Stimulated activated CD4-positive, alpha-beta T cell treated with anti-CD3 and anti-CD28 coated beads, Interleukin-15, amount 100 ng/mL, for 48 hours (primary cell): Measurements from ENCODE around the gene XPR1.
"Not testable (repeated sequence)": the region's sequence is repeated elsewhere in the genome, so short reads cannot be mapped to it uniquely, and the experiment has no call there.

Experiments
- DNase-seq, 2 donors: peaks; one replicate each; pipeline ENCODE4 v3.0.0-alpha.2; 2020; ENCODE audit warnings: low read depth in 2 of 2

XPR1 gene

GRCh38 chr1:180722586-180722985, 90.8 kb downstream of the XPR1 start:
- no peak for DNase-seq

GRCh38 chr1:180724055-180724454, 92.2 kb downstream of the XPR1 start:
- no peak for DNase-seq

GRCh38 chr1:180726024-180726423, 94.2 kb downstream of the XPR1 start:
- not testable (repeated sequence) for DNase-seq

DNA sequence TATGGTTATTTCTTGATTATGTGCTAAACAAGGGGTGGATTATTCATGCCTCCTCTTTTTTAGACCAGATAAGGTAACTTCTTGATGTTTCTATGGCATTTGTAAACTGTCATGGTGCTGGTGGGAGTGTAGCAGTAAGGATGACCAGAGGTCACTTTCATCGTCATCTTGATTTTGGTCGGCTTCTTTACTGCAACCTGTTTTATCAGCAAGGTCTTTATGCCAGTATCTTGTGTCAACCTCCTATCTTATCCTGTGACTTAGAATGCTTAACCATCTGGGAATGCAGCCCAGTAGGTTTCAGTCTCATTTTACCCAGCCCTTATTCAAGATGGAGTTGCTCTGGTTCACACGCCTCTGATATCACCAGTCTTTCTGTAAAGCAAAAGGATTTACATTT, 95.9 kb downstream of the XPR1 start:
- DNase-seq, result not testable (repeated sequence)

DNA sequence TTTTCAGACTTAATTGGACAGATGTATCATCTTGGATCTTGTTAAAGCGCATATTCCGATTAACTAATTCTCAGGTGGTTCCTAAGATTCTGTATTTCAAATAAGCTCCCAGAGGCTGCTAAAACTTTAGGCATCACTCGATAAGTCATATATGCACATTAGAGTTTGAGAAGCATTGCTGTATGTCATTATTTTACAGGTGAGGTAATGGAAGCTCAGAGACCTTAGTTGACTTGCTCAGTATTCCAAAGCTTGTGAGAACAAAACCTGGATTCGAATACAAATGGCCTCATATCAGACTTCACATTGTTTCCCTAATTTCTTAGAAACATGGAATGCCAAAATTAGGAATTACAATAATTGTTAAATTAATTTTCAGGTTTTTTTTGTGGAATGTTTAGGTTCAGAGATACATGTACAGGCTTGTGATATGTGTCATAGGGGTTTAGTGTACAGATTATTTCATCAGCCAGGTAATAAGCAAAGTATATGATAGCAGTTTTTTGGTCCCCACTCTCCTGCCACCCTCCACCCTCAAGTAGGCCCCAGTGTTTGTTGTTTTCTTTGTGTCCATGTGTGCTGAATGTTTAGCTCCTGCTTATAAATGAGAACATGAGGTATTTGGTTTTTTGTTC, 96.8 kb downstream of the XPR1 start:
- DNase-seq, result no peak

- no peak for DNase-seq
Measured at GRCh38 chr1:180731131-180731530, 99.3 kb downstream of the XPR1 start.

DNA sequence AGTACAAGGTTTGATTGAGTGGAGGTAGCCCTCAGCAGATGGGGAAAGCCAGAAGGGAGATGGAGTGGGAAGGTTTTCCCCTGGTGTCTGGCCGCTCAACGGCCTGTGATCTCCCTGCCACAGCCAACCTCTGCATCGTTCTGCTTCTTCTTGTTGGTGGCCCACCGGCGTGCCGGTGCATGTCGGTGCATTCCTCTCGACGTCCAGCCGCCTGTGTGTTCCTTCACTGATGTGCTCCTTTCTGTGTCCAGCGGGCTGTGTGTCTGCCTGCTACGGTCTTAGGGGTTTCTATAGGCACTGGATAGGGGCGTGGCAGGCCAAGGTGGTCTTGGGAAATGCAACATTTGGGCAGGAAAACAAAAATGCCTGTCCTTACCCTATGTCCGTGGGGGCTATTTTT, 101.0 kb downstream of the XPR1 start:
- no peak for DNase-seq

DNA sequence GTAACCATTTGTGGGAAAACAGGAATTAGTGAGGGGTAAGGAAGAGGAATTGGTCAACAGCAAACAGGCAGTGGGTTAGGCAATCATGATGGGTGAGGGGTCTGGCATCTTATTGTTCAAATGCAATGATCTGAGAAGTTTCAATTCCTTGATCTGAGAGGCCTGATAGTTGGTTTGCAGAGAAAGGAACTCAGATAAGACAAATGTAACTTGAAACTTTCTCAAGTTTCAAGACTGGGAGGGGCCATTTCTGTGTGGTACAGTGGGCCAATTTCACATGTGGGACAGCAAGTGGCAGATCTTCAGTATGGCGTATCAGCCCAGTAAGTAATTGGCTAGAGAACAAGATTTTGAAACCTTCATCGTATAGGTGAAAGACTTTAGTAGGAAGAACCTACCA, 102.5 kb downstream of the XPR1 start:
- DNase-seq, result no peak

- DNase-seq, result no peak
Measured at GRCh38 chr1:180742663-180743062, 110.8 kb downstream of the XPR1 start.

GRCh38 chr1:180743868-180744267, 112.0 kb downstream of the XPR1 start:
- DNase-seq, result no peak

DNA sequence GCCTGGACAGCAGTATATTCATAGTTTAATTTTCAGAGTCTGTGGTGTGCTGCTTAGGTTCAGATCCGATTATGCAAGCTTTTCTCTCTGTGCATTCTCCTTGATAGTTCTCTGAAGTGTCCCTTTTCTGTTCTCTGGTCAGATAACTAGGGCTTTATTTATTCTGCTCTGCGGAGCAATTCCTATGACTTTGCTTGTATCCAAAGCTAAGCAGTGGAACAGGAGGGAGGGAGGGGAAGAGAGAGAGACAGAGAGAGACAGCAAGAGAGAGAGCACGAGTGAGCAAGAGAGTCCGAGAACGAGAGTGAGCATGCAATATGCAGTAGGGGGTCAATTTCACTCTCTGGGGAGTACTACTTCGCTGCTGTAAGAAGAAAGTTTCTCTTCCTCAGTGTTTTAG, 113.3 kb downstream of the XPR1 start:
- no peak for DNase-seq

GRCh38 chr1:180751921-180752320, 120.1 kb downstream of the XPR1 start:
- DNase-seq, result no peak

- DNase-seq, result no peak
Measured at GRCh38 chr1:180754453-180754852, 122.6 kb downstream of the XPR1 start.

DNA sequence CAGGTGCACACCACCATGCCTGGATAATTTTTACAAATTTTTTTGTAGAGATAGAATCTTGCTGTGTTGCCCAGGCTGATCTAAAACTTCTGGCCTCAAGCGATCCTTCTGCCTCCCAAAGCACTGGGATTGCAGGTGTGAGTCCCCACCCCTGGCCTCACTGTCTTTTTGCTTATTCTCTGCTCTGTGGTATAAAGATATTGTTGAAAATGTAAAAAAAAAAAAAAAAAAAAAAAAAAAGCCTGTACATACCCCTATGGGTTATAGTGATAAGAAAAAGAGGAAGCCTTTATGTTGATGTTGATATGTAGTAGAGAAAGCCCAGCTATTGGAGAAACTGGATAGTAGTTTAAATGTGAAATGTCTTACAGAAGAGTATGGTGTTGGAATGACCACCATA, 125.8 kb downstream of the XPR1 start:
- DNase-seq, result no peak

DNA sequence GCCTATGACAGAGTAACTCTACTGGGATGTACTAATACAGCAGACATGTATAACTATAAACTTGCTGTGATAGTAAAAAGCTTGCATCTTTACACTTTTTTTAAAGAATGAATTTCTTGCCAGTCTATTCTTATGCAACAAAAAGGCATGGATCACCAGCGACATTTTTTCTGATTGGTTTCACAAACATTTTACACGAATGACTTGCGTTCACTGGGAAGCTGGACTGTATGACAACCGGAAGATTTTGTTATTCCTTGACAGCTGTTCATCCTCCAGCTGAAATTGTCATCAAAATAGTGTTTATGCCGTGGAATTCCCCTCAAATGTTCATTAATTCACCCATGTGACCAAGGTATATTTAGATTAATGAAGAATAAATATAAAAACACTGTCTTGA, 131.0 kb downstream of the XPR1 start:
- no peak for DNase-seq

- DNase-seq, result no peak
Measured at GRCh38 chr1:180765151-180765550, 133.3 kb downstream of the XPR1 start.

DNA sequence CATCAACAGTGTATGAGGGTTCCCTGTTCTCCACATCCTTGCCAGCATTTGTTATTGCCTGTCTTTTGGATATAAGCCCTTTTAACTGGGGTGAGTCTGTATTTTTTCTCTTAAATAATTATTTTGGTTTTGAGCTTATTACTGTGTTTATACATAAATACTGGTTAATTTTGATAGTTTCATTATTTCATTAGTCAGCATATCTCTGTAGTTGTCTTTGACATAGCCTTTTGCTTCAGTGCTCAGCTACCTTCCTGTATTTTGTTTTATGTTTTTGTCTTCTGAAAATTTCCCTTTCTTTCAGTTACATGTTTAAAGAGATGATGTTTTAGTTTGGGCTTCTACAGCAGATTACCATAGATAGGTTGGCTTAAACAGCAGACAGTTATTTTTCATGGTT, 138.1 kb downstream of the XPR1 start:
- DNase-seq, result no peak

- DNase-seq, result no peak
Measured at GRCh38 chr1:180773210-180773865, 141.5 kb downstream of the XPR1 start.

DNA sequence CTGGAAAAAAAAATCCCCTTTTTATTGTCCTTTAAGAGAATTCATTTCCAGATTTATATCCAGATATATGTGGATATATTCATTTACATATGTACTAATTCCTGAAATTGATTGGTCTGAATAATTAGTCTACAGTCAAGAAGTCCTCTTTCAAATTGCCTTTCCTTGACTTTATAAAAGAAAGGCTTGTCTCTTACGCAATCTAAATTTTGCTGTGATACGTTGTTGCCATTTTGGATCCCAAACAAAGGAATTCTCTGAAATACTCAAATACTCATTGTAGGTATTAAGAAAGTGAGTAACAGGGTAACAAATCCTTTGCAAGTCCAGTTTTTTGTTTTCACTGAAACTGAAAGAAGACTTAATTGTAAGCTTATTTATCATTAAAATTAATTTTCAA, 144.0 kb downstream of the XPR1 start:
- DNase-seq, result no peak

GRCh38 chr1:180777072-180777689, 145.4 kb downstream of the XPR1 start:
- no peak for DNase-seq

GRCh38 chr1:180778782-180779398, 147.1 kb downstream of the XPR1 start:
- DNase-seq, result no peak

GRCh38 chr1:180779584-180779983, 147.8 kb downstream of the XPR1 start:
- DNase-seq, result no peak

GRCh38 chr1:180781718-180782117, 149.9 kb downstream of the XPR1 start:
- no peak for DNase-seq
